Caco-2 (cell line): Measurements from ENCODE around the gene EDDM3A. TPM values are rescaled to one million over a fixed set of nuclear protein-coding genes. Genes with fewer than 3 reads are reported as not detected.

Experiments used
- BruUV-seq: library from RNA; stranded (reverse); fragments of 400-500 nt; replicated peaks from 2 replicates; lab custom pipeline; 2021; lab: Mats Ljungman, UMichigan
- CTCF ChIA-PET: fragments of 300-600 bp; sonication (Branson Sonifier 250); formaldehyde crosslinking; loops from one replicate; lab custom pipeline; 2022; ENCODE audit warnings: antibody characterized with exemption; lab: Charles Lee
- POLR2A ChIA-PET: fragments of 300-600 bp; sonication (Branson Sonifier 250); formaldehyde crosslinking; loops from one replicate; lab custom pipeline; 2022; ENCODE audit warnings: antibody characterized with exemption; lab: Charles Lee
- DNase-seq, 2 experiments: peaks; one replicate each; pipeline versions ENCODE4 v3.0.0 to v3.0.0-alpha.2; 2020 to 2022
- H3K27me3 ChIP-seq: replicated peaks from 2 replicates; pipeline ENCODE4 v1.6.0; 2011; ENCODE audit warnings: low read length; ENCODE audit not compliant: control insufficient read depth, insufficient read depth
- H3K36me3 ChIP-seq: 2 replicates; pipeline ENCODE4 v1.5.1; 2011; ENCODE audit warnings: low read length; ENCODE audit not compliant: control insufficient read depth, insufficient read depth
- H3K4me1 ChIP-seq: fragments of 250-450 bp; sonication (Bioruptor Pico); 2 replicates; pipeline ENCODE4 v1.5.1; 2020; ENCODE audit warnings: mild to moderate bottlenecking
- H3K4me3 ChIP-seq: 2 replicates; pipeline ENCODE4 v1.5.1; 2011; ENCODE audit warnings: low read depth, mild to moderate bottlenecking, control low read depth, low read length
- H3K9me3 ChIP-seq: fragments of 250-450 bp; sonication (Bioruptor Pico); 2 replicates; pipeline ENCODE4 v1.5.1; 2020; ENCODE audit warnings: mild to moderate bottlenecking, moderate library complexity
- H3K27ac Mint-ChIP-seq: one replicate; pipeline ENCODE4 v1.8.0; 2022; ENCODE audit warnings: mixed read lengths; ENCODE audit not compliant: unreplicated experiment
- H3K27me3 Mint-ChIP-seq: one replicate; pipeline ENCODE4 v1.8.0; 2022; ENCODE audit warnings: mixed read lengths; ENCODE audit not compliant: insufficient read depth, unreplicated experiment
- H3K36me3 Mint-ChIP-seq: one replicate; pipeline ENCODE4 v1.8.0; 2022; ENCODE audit warnings: mild to moderate bottlenecking, mixed read lengths; ENCODE audit not compliant: insufficient read depth, unreplicated experiment
- H3K4me1 Mint-ChIP-seq: one replicate; pipeline ENCODE4 v1.8.0; 2022; ENCODE audit warnings: low read depth, mixed read lengths; ENCODE audit not compliant: unreplicated experiment
- H3K4me3 Mint-ChIP-seq: one replicate; pipeline ENCODE4 v1.8.0; 2022; ENCODE audit warnings: mild to moderate bottlenecking, moderate library complexity, mixed read lengths; ENCODE audit not compliant: unreplicated experiment
- H3K9me3 Mint-ChIP-seq: one replicate; pipeline ENCODE4 v1.8.0; 2022; ENCODE audit warnings: mixed read lengths; ENCODE audit not compliant: unreplicated experiment
- intact Hi-C: fragments of 100-400 bp; cut with micrococcal nuclease; formaldehyde crosslinking; loops from one replicate; pipeline ENCODE4 v1.10.0; 2022; ENCODE audit not compliant: unreplicated experiment
- total RNA-seq: library from RNA; stranded (reverse); gene quantifications from 2 replicates; pipeline ENCODE4 v1.2.3, GENCODE V29; 2022
- TF ChIP-seq, protein P1 (sequence below), 2 experiments: fragments of 200-600 bp in 1 of 2; IDR thresholded peaks; 1 replicate in 1 of 2; 2 replicates in 1 of 2; pipeline versions ENCODE4 v1.5.1 to v1.8.0; 2011 to 2022; ENCODE audit warnings: antibody characterized with exemption in 1 of 2, control low read depth in 1 of 2, inconsistent platforms in 1 of 2, low read depth in 1 of 2, low read length in 1 of 2, mild to moderate bottlenecking in 1 of 2, moderate library complexity in 1 of 2; ENCODE audit not compliant: insufficient read depth in 1 of 2, severe bottlenecking in 1 of 2, unreplicated experiment in 1 of 2

The EDDM3A gene
- total RNA-seq, 1 experiment from 2014 or later: not detected

DNA sequence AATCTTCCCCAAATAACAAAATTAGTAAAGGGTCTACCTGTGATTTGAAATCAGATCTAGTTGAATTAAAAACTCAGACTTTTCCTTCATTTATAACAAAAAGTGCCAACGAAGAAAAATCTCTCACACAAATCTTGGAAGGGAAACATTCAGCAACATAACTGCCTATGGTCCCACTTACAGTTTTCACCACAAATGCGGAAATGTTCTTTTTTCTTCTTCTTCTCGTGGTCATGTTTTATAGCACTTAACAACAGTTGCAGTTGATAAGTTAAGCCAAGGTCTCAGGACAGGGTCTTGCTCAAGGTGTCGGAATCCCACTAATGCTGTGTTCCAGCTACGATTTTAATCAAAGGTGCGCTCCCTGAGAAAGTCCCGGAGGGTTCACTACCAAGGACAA, 45.5 kb downstream of the EDDM3A start:
- Mint-ChIP-seq H3K4me1 (no peaks in the 10 kb centered on the region), H3K36me3 (no peaks in the 10 kb centered on the region), H3K27ac (no peak overlapping the region)

DNA sequence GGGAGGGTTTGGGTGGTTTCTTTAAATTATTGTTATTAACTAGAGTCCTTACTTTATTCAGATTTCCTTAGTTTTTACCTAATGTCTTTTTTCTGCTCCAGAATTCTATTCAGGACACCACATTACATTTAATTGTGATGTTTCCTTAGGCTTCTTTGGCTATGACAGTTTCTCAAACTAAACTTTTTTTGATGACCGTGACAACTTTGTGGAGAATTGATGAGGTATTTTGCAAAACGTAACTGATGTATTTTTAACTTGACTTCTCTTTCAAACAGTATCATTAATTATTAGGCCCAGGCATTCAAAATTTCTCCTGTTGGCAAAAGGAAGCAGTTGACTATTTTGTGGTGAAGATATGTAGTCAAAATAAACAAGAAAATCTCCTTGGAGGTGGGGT, 45.9 kb downstream of the EDDM3A start:
- no peaks in the 10 kb centered on the region for H3K9me3 Mint-ChIP-seq
- DNase-seq: no peak
- CTCF ChIA-PET: no interaction called here
- intact Hi-C loops: no loop called here
- no peaks in the 10 kb centered on the region; the same call in 1 of the 2 replicates for H3K4me1 ChIP-seq
- no peak overlapping the region for H3K4me3 ChIP-seq
- no peaks in the 10 kb centered on the region for H3K27me3 Mint-ChIP-seq
- H3K36me3 Mint-ChIP-seq: no peaks in the 10 kb centered on the region
- no peak overlapping the region for H3K27ac Mint-ChIP-seq
- no peaks in the 10 kb centered on the region for H3K27me3 ChIP-seq
- no TSS peak for BruUV-seq
- H3K36me3 ChIP-seq: no peaks in the 10 kb centered on the region
- TF ChIP-seq, protein P1, sequence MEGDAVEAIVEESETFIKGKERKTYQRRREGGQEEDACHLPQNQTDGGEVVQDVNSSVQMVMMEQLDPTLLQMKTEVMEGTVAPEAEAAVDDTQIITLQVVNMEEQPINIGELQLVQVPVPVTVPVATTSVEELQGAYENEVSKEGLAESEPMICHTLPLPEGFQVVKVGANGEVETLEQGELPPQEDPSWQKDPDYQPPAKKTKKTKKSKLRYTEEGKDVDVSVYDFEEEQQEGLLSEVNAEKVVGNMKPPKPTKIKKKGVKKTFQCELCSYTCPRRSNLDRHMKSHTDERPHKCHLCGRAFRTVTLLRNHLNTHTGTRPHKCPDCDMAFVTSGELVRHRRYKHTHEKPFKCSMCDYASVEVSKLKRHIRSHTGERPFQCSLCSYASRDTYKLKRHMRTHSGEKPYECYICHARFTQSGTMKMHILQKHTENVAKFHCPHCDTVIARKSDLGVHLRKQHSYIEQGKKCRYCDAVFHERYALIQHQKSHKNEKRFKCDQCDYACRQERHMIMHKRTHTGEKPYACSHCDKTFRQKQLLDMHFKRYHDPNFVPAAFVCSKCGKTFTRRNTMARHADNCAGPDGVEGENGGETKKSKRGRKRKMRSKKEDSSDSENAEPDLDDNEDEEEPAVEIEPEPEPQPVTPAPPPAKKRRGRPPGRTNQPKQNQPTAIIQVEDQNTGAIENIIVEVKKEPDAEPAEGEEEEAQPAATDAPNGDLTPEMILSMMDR (IDR thresholded peaks at IDR 0.05; ENCODE audit: insufficient read depth in 1 of 2, low read depth in 1 of 2, low read length in 1 of 2, severe bottlenecking in 1 of 2, unreplicated experiment in 1 of 2): no peak
- no peaks in the 10 kb centered on the region for H3K4me1 Mint-ChIP-seq
- POLR2A ChIA-PET: no interaction called here
- no peak overlapping the region for H3K4me3 Mint-ChIP-seq
- no peaks in the 10 kb centered on the region for H3K9me3 ChIP-seq

More for the DNA sequence above, 45.5 kb downstream of the EDDM3A start:
- H3K4me3 Mint-ChIP-seq: no peak overlapping the region
- no peaks in the 10 kb centered on the region for H3K27me3 Mint-ChIP-seq
- BruUV-seq: no TSS peak
- CTCF ChIA-PET: no interaction called here
- Histone ChIP-seq H3K36me3 (no peaks in the 10 kb centered on the region), H3K4me1 (no peaks in the 10 kb centered on the region; the same call in 1 of the 2 replicates), H3K9me3 (no peaks in the 10 kb centered on the region), H3K27me3 (no peaks in the 10 kb centered on the region), H3K4me3 (no peak overlapping the region)
- no peak for DNase-seq
- POLR2A ChIA-PET: no interaction called here
- H3K9me3 Mint-ChIP-seq: no peaks in the 10 kb centered on the region
- TF ChIP-seq, protein P1 (IDR thresholded peaks at IDR 0.05; ENCODE audit: insufficient read depth in 1 of 2, low read depth in 1 of 2, low read length in 1 of 2, severe bottlenecking in 1 of 2, unreplicated experiment in 1 of 2): no peak
- intact Hi-C loops: no loop called here

DNA sequence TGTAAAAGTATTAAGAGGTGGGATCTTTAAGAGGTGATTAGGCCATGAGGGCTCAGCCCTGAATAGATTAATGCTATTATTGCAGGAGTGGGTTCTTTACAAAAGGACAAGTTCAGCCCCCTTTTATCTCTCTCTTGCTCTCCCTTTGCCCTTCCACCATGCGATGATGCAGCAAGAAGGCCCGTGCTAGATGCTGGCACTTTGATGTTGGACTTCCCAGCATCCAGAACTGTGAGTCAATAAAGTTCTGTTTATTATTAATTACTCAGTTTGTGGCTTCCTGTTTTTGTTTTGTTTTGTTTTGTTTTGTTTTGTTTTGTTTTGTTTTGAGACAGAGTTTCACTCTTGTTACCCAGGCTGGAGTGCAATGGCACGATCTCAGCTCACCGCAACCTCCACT, 46.9 kb downstream of the EDDM3A start:
- no peak overlapping the region for H3K4me3 ChIP-seq
- intact Hi-C loops: no loop called here

More for the DNA sequence above, 46.9 kb downstream of the EDDM3A start:
- no peaks in the 10 kb centered on the region for H3K9me3 ChIP-seq
- no peaks in the 10 kb centered on the region for H3K36me3 Mint-ChIP-seq
- no TSS peak for BruUV-seq
- H3K27me3 Mint-ChIP-seq: no peaks in the 10 kb centered on the region
- no peak for DNase-seq
- ChIA-PET CTCF (no interaction called here), POLR2A (no interaction called here)
- H3K4me1 ChIP-seq: no peaks in the 10 kb centered on the region; the same call in 1 of the 2 replicates
- TF ChIP-seq, protein P1 (IDR thresholded peaks at IDR 0.05; ENCODE audit: insufficient read depth in 1 of 2, low read depth in 1 of 2, low read length in 1 of 2, severe bottlenecking in 1 of 2, unreplicated experiment in 1 of 2): no peak
- H3K27me3 ChIP-seq: no peaks in the 10 kb centered on the region
- H3K9me3 Mint-ChIP-seq: no peaks in the 10 kb centered on the region
- H3K4me1 Mint-ChIP-seq: peaks cover 3% of the 10 kb centered on the region
- no peak overlapping the region for H3K27ac Mint-ChIP-seq
- no peak overlapping the region for H3K4me3 Mint-ChIP-seq
- no peaks in the 10 kb centered on the region for H3K36me3 ChIP-seq
